GM19025 (cell line): ENCODE measurements around the gene KIAA0825.

Source experiments
- ATAC-seq: cut with Tn5 transposase; IDR thresholded peaks from one replicate; pipeline ENCODE4 v1.9.1; 2021; ENCODE audit warnings: mild to moderate bottlenecking, low read depth, moderate library complexity; ENCODE audit not compliant: unreplicated experiment

KIAA0825 gene

DNA sequence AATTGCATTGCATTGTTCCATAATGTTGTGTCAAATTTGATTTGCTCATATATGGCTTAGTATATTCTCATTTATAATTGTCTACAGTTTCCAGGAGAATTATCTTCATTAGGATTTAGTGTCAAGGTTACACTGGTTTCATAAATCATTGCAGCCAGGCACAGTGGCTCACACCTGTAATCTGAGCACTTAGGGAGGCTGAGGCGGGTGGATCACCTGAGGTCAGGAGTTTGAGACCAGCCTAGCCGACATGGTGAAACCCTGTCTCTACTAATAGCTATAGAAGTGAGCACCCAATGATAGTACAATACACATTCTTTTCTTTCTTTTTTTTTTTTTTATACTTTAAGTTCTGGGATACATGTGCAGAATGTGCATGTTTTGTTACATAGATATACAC is 282.5 kb downstream of the KIAA0825 start:
- no peak for ATAC-seq

DNA sequence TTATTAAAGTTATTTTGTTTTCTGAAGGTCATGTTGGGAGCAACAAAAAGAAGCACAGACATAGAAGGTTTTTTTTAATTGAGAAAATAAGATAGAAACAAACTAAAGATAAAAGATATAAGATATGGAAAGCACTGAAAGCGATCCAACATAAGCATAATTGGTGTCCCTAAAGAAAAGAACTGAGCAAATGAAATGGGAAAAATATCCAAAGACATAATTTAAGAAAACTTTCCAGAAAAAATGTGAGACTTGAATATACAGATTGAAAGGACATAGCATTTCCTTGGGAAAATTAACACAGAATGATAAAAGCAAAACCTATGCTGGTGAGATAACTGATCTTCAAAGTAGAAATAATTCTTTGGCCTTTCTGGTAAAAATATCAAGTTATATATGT is 289.3 kb downstream of the KIAA0825 start:
- ATAC-seq: no peak

DNA sequence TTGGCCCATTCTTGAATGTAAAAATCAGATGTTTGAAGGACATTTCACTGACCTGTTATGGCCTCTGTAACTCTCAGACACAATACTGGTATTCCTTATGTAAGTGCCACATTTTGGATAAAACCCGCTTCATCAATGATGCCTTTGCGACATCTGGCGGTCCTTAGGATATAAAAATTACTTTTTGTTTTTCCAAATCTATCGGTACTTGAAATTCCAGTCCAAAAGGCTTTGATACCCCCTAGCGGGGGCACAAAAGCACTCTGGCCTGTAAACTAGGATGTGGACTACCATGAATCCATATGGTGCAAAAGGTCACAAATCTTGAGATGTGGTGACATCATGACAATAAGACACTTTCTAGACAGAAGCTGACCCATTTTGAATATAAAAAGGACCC is 291.8 kb downstream of the KIAA0825 start:
- no peak for ATAC-seq

DNA sequence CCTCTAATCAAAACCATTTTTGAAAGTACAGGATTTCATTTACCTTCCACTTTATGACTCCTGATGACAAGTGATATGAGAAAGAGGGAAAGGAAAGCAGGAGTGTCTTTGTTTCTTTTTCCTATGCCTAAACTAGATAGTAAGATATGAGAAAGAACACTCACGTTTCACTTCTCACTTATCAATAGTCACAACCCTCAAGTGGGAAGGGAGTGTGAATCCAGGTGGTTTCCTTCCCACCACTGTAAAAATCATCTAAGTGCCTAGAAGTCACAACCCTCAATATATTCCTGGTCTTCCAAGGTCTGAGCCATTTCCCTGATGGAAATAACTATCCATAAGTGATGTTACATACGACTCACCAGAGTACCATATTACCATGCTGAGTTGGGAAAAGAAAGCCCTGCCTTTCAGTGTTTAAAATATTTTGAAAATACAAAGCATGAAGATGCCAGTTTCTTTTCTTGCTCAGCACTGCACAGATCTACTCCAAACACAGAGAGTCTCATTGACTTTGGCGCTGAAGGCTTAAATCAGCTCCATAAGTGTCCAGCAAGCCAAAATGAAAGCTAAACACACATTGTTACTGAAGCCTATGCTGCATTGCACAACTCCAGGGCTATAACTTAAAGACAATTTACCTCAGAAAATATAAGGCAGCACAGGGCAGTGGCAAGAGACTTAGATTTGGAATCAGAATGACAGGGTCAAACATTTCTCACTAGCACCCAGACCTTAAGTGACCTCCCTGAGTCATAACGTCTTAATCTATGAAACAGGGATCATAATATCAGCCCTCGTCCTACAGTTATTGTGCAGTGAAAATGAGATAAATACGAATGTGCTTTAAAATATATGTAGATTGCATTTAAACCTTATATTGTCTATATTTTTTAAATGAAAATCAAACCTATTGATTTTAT is 301.2 kb downstream of the KIAA0825 start:
- no peak for ATAC-seq

DNA sequence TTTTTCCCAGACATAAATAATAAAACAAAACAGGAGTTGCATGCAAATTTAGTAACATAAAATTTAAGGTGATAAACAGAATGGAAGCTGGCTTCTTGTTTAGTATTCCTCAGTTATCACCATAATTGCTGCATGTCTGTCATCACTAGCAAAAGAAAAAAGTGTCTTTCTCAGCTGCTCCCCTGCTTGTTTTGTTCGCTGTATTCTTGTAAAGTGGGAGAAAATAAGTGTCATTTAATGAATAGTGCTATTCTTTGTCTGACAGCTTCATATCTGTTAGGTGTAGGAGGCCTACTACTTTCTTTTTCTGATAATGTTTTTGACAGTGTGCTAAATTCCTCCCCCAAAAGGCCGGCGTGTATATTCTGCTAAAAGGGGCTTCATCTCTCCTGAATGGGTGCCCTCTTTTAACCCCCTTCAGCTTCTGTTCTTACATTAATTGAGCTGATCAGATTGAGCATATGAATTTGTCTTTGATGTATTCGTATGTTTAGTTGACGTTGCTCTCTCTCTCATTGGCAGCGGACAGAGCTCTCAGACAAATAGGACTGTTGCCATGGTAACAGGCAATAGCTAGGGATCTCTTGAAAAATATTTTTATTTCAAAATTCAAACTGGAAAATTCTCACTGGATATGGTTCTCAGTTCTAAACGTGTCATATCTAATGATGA is 303.8 kb downstream of the KIAA0825 start:
- ATAC-seq: no peak

DNA sequence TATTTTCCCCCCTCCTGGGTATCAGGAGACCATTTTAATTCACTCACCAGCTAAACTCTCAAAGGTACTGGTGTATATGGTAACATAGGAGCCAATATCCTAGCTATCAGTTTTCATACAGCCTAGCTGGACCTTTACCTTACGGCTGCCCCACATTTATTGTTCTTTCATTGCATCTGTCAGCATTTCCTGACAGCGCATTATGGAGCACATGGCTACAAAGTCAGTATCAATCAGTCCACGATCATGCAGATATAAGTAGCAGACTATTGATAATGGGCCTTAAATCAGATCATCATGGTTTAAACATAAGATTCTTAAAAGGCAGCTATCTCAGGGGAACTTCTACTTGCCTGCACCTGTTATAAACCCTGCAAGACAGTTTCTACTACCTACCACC is 304.7 kb downstream of the KIAA0825 start:
- no peak for ATAC-seq

DNA sequence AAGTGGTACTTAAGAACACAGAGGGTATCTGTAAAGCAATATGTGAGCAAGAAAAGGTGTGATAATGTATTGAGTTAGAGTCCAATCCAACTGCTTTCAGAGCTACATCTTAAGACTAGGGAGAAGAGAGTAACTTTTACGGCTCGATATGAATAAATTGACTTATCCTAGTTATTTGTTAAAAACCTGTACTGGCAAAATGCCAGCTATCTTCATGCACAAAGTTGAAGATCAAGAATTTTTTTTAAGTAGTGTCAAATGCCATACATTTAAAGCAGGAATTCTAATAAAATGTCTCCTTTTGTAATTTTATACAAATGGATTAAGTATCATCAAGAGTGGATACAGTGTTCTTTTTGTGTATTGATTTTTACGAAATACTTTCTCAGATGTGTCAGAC is 305.2 kb downstream of the KIAA0825 start:
- no peak for ATAC-seq

DNA sequence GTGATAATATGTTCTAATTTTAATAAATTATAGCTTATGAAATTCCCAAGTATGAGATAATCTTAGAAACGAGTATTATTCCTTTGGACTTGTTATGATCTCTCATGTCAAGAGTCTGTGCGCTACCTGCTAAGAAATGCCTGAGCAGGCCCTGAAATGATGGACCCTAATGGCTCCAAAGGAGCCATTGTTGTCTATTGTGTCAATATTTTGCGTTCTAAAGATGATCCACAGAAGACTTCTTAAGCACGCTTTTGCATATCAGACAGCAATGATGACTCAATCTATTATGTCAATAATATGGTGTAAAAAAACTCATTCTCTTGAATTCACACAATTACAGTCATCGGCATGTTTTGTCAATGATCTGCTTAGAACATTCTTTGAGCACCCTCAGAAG is 306.1 kb downstream of the KIAA0825 start:
- ATAC-seq: no peak

DNA sequence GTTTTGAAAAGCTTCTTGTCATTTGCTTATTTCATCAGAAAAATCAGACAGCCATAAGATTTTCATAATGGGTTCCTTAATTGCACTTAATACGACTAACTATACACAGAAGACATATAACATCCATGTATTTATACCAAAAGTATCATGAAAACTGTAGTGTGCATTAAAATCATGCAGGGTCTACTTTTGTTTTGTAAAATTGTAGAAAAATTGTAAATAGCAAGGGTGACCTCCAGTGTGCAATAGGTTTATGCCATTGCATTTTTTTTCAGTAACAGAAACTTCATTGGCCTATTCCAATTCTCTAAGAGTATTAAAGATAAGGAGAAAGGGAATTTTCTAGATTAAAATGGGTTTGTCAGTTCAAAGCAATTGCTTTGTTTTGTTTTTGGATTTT is 307.6 kb downstream of the KIAA0825 start:
- ATAC-seq: no peak

DNA sequence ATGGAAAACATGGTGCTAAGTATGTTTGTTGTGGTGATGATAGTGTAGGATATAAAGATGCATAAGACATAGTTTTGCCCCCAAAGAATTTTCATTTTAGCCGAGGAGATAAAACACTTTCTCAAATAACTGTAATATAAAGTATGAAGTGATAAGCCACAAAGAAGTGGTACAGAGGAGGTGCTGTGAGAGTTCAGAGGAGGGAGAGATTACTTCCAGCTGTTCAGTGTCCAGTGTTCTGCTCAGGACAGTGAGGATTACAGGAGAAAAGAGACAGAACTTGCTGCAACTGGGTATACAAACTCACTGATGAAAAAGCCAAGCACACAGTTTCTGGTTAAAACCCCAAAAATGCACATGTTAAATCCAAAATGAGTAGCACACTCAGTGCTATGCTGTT is 309.3 kb downstream of the KIAA0825 start:
- no peak for ATAC-seq

DNA sequence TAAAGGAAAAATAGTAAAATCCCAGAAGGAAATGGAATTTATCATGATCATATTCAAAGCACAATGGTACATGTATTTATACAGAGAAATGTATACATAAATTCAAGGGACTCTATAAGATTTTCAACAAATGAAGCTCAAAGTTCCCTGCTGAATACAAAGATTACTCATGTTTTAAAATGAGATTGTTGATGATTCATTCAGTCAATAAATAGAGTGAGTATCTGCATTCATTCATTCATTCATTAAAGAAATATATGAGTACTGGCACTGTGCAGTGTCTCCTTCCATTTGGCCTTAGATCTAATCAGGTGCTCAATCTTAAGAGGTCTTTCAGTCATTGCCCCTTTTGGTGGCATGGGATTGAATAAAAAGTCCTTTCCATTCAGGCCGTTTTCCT is 310.0 kb downstream of the KIAA0825 start:
- ATAC-seq: no peak

DNA sequence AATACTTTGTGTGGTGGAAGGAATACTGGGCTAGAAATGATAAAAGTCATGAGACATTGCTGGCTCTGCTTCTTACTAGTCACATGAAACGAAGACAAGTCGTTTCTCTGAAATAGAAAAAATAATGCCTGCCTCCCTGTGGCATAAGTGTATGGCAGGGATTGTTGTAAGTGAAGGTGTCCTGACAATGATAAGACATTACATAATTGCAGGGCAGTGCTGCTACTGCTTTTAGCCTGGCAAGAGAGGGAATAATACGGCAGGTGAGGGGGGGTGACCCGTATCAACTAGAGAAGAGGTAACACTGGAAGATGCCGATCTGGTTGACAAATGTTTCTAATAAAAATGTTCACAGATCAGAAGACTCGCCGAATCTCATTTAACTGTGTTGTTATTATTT is 314.3 kb downstream of the KIAA0825 start:
- ATAC-seq: no peak

DNA sequence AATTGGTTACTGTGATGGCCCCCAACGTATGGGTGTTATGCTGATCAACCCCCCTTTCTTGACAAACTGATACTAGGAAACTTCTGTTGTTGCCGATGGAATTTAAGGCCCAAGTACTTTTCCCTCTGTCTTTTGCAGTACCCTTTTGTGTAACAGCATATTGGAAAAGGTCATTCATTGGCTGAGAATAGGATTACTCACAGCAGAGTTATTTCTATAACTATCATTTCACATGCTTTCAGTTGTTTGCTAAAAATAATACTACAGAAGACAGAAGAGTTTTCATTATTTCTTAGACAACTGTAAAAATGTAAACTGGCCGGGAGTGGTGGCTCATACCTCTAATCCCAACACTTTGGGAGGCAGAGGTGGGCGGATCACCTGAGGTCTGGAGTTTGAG is 329.5 kb downstream of the KIAA0825 start:
- no peak for ATAC-seq

DNA sequence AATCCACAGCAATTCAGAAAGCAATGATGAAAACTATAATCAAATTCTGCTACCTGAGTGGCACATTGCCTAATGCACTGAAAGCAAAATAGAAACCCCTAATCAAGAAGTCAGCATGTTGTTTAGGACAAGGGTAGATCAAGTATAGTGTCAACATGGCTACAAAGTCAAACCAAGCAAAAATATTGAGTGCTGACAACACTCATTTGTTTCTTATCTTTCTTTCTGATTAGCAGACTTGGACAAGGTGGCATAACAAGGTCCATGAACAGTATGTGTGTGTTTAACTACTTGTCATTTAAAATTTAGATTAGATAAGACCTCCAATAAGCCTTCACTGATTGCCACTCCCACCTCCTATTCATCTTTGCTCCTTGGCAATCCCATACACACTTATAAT is 332.4 kb downstream of the KIAA0825 start:
- no peak for ATAC-seq

DNA sequence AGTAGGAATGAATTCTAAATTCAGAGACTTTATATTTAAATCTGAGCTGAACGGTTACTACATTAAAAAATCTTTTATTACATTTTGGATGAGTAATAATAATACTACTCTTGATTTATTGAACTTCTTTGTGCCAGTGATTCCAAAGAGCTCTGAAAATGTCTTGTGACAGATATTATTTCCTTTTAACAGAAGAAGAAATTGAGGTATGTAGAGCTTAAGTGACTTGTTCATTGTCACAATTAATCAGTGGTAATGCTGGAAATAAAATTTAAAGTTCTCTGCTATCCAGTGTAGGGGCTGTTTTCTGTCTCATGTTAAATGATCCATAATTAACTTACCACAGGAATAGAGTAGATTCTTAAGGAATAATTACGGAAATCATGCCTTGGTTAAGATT is 335.3 kb downstream of the KIAA0825 start:
- ATAC-seq: no peak

DNA sequence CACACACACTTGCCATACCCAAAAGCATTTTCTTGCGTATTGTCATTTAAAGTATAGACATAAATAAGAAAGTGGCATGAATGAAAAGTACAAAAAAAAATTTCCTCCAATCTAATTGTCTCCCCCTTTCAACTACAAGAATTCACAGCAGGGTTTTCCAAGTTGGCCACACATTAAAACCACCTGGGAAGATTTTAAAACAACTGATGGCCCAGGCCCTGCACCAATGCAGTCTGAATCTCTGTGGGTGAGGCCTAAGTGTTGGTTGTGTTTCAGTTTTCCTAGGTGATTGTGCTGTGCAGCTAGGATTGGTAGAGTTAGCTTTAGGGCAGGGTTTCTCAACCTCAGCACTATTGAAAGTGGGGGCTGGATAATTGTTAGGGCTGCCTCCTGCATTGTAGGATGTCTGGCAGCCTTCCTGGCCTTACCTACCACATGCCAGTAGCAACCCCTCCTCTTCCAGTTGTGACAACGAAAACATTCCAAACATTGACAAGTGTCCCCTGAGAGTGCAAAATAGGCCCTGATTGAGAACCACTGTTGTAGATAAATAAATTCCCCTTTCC is 337.1 kb downstream of the KIAA0825 start:
- no peak for ATAC-seq

DNA sequence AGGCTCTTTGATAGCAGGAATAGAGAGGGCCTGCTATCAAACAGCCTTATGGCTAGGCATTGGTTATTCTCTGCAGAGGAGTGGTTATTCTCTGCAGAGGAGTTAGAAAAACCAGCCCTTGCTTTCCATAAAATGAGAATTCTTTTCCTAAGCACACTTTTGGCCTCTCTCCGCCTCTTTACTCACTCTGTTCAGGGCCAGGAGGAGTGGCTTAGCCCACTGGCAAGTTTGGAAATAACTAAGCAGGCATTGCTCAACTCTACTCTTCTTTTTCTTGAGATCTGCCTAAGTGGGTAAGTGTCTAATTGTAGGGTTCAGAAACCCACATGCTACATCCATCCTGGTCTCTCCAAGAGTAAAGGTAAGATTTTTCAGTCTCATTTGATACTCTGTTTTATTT is 341.7 kb downstream of the KIAA0825 start:
- no peak for ATAC-seq

DNA sequence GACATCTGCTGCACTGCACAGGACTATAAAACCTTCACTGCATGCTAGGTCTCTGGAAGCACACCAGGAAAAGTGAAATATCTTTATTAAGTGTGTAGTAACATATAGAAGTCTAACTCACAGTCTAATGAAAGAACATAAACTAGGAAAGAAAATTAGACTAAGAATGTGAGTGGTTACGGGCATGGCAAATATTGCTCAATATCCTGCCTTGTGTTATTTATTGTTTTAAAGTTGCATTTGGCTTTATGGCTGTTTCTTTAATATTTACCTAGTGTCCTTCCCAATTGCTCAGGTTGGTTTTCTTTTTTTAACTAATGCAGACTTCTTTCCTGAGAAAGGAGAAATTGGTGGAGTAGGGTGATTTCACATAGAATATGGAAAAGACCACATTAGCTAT is 342.4 kb downstream of the KIAA0825 start:
- ATAC-seq: no peak

DNA sequence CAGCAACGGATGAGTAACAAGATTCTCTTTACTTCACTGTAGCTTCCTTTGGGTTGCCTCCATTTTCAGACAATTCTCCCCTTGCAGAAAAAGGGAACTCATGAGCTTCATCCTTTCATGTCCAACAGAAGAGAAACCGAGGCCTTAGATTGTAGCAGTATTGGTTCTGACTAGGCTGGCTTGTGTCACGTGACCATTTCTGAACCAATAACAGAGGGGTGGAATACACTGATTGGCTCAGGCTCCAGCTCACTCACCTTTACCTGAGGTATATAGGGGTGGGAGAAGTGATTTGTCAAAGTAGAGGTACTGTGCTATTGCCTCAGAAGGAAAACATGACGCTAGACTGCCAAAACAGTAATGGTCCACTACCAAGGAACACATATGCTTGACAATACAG is 343.7 kb downstream of the KIAA0825 start:
- ATAC-seq: no peak

DNA sequence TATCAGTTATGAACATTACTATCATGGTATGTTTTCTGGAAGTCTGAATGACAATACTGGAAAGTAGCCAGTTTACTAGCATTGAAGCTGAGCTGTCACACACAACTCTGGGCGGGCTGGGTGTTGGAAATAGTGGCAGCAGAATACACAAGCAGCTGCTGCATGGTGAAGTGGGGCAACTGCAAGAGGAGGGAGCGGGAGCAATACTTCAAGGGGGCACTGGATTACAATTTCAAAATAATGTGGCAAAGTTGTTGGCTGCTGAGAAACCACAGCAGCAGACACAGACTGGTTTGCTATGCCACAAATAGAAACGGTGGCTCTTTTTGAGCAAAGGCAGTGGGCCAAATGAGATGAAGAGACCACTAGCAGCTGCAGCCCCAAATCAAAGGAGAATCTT is 350.2 kb downstream of the KIAA0825 start:
- ATAC-seq: no peak

DNA sequence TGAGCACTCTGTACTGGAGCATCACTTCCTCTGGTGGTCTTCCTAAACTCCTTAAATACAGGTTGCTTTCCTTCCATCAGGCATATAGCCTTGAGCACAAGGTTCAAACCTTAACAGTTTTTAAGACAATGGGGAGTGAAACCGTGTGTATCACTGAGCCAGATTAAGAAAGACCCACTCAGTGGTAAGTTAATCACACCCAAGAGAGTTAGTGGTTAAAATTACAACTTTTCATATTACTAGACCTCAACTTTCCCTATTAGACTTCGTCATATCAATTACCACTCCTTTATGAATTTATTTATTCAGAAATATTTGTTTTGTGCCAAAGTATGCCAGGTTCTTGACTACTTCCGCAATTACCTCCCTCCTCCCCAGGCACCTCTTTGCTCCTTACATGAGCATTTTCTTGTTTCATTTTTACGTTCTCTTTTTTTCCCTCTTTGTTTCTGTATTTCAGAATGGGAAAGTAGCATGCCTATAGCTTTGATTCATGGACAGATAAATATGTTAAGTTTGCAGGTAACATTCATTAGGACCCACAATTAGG is 351.0 kb downstream of the KIAA0825 start:
- ATAC-seq: no peak
